PC-9 (cell line): ENCODE measurements around the gene CARS2.

Experiments
- CTCF ChIP-seq: fragments of 200-600 bp; sonication (generic); conservative IDR thresholded peaks from 2 replicates; pipeline ENCODE4 v1.6.1; 2017; ENCODE audit warnings: mixed run types, antibody characterized with exemption, mild to moderate bottlenecking, moderate library complexity
- EZH2 ChIP-seq: fragments of 200-600 bp; sonication (generic); IDR thresholded peaks from 2 replicates; pipeline ENCODE4 v1.8.0; 2017; ENCODE audit warnings: antibody characterized with exemption, low read depth

DNA sequence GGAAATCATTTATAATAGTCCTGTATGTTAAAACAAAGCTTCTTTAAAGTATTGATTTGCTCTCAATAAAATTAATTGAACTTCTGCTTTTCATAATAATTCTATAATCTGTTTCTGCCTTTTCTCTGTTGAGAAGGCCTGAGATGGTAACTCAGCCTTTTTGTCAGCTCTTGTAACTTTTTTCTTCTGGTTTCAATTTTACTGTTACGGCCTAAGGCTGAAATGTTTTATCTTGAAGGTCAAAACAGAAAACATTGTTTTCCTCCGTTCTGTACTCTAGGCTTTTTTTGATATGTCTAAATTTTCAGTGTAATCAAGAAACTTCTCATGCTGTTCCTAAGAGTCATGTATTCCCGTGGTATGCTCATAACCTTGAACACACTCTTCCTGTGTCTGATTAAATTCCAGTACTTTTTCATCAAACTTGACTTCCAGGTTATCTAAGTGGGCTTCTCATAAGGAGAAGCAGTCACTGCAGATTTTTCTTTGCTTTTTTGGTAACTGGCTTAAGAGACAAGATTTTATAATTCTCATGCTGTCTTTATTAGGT is 98.2 kb downstream of the CARS2 start:
- no peak for TF ChIP-seq CTCF
- no peak for TF ChIP-seq EZH2
